Measurements from ENCODE around the gene DICER1.
A peak's percentile ranks its signal among the peaks of the same experiment; 100 is the strongest.

DICER1 gene

DNA sequence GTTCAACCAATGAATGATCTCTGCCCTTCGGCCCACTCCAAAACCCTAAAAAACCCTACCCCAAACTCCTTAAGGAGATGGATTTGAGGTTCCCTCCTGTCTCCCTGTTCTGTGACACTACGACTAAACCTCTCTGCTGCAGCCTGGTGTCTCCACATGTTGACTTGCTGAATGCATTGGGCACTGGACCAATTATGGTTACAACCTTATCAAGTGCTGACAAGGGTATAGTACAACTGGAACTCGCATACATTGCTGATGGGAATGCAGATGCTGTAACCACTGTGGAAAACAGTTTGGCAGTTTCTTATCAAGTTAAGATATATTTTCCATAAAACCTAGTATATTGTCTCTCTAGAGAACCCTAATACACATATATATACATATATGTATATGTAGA is 6.3 kb upstream of the DICER1 start:
- Histone ChIP-seq H3K36me3 (ENCODE audit: control insufficient read depth in 1 of 2, insufficient read depth in 2 of 2, low read length in 2 of 2) (no peaks in the 10 kb centered on the region), H3K4me3 (ENCODE audit: low read depth in 1 of 2, low read length in 2 of 2) (no peak overlapping the region), H3K4me1 (ENCODE audit: control insufficient read depth in 1 of 2, insufficient read depth in 2 of 2, low read length in 2 of 2) (peaks cover 0 to 5% of the 10 kb centered on the region in 2 donors), H3K27me3 (ENCODE audit: low read depth, low read length) (no peaks in the 10 kb centered on the region), H3K9me3 (ENCODE audit: control insufficient read depth in 1 of 2, low read length in 2 of 2) (peaks cover 0 to 5% of the 10 kb centered on the region in 2 donors), H3K27ac (ENCODE audit: low read length) (no peak overlapping the region)

DNA sequence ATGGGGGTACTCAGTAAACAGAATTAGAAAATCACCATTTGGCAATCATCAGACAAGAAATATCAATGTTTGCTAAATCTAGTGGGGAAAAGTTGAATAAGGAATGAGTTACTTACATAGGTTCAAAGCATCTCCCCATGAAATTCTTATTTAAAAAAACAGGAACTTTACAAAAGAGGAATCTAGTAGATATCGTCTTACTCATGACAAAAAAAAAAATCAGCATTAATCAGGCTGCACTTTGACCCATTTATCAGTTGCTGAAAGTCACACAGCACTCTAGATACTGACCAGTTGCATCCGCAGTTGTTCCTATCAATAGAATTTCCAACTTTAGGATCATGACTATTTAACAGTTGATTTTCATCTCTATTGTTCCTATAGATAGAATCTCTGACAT is 5.8 kb upstream of the DICER1 start:
- Histone ChIP-seq H3K27ac (ENCODE audit: low read length) (no peak overlapping the region), H3K36me3 (ENCODE audit: control insufficient read depth in 1 of 2, insufficient read depth in 2 of 2, low read length in 2 of 2) (no peaks in the 10 kb centered on the region), H3K4me3 (ENCODE audit: low read depth in 1 of 2, low read length in 2 of 2) (no peak overlapping the region), H3K4me1 (ENCODE audit: control insufficient read depth in 1 of 2, insufficient read depth in 2 of 2, low read length in 2 of 2) (peaks cover 3 to 5% of the 10 kb centered on the region in 2 donors), H3K9me3 (ENCODE audit: control insufficient read depth in 1 of 2, low read length in 2 of 2) (peaks cover 0 to 5% of the 10 kb centered on the region in 2 donors), H3K27me3 (ENCODE audit: low read depth, low read length) (no peaks in the 10 kb centered on the region)

DNA sequence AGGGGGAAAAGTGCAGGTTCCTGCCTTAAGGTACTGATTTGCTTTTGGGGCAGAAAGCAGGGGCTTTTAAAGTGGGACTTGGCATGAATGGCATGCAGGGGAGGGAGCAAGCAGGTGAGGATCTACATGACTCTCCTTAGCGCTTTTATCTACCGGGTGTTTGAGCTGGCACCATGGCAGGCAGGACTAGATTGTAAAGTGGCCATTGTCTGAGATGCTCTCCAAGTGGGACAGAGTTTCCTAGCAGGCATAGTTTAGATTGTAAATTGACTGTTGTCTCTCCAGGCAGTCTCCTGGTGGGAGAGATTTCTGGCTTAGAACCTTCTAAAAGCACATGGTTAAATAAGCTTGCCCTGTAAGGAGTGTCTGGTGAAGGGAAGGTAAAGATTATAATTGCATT is 5.3 kb upstream of the DICER1 start:
- Histone ChIP-seq H3K36me3 (ENCODE audit: control insufficient read depth in 1 of 2, insufficient read depth in 2 of 2, low read length in 2 of 2) (no peaks in the 10 kb centered on the region), H3K27ac (ENCODE audit: low read length) (no peak overlapping the region), H3K4me3 (ENCODE audit: low read depth in 1 of 2, low read length in 2 of 2) (no peak overlapping the region), H3K9me3 (ENCODE audit: control insufficient read depth in 1 of 2, low read length in 2 of 2) (peaks cover 0 to 5% of the 10 kb centered on the region in 2 donors), H3K4me1 (ENCODE audit: control insufficient read depth in 1 of 2, insufficient read depth in 2 of 2, low read length in 2 of 2) (peaks cover 5 to 6% of the 10 kb centered on the region in 2 donors), H3K27me3 (ENCODE audit: low read depth, low read length) (no peaks in the 10 kb centered on the region)

- Histone ChIP-seq H3K27me3 (ENCODE audit: low read depth, low read length) (no peaks in the 10 kb centered on the region), H3K9me3 (ENCODE audit: control insufficient read depth in 1 of 2, low read length in 2 of 2) (no peaks in the 10 kb centered on the region), H3K36me3 (ENCODE audit: control insufficient read depth in 1 of 2, insufficient read depth in 2 of 2, low read length in 2 of 2) (no peaks in the 10 kb centered on the region), H3K4me3 (ENCODE audit: low read depth in 1 of 2, low read length in 2 of 2) (peak overlapping the region in 1 of 2 donors; percentile 89), H3K27ac (ENCODE audit: low read length) (no peak overlapping the region), H3K4me1 (ENCODE audit: control insufficient read depth in 1 of 2, insufficient read depth in 2 of 2, low read length in 2 of 2) (peaks cover 14 to 31% of the 10 kb centered on the region in 2 donors)
Measured at GRCh38 chr14:95157048-95157326, 342 bp downstream of the DICER1 start.

GRCh38 chr14:95156161-95157047 is 925 bp downstream of the DICER1 start:
- H3K9me3 ChIP-seq (ENCODE audit: control insufficient read depth in 1 of 2, low read length in 2 of 2): no peaks in the 10 kb centered on the region
- H3K27ac ChIP-seq (ENCODE audit: low read length): peak overlapping the region; percentile 89
- no peaks in the 10 kb centered on the region for H3K27me3 ChIP-seq (ENCODE audit: low read depth, low read length)
- no peaks in the 10 kb centered on the region for H3K36me3 ChIP-seq (ENCODE audit: control insufficient read depth in 1 of 2, insufficient read depth in 2 of 2, low read length in 2 of 2)
- peak overlapping the region; percentile 89 to 94 for H3K4me3 ChIP-seq (ENCODE audit: low read depth in 1 of 2, low read length in 2 of 2)
- H3K4me1 ChIP-seq (ENCODE audit: control insufficient read depth in 1 of 2, insufficient read depth in 2 of 2, low read length in 2 of 2): peaks cover 14 to 34% of the 10 kb centered on the region in 2 donors

DNA sequence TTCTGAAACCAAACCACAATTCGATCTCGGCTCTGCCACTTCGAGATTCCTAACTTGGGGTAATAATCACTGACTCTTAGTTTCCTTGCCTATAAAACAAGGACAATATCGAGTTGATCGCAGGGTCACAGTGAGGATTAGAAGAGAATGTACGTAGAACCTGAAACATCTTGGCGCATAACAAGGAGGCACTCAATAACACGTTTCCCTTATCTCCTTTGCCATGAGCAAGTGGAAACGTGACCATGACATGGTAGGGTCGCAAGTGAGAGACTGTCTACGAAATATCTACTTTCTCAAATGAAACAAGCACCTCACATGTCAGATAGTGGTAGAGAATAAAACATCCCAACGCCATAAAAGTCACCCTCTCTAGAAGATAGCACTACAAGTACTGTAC is 2.3 kb downstream of the DICER1 start:
- no peaks in the 10 kb centered on the region for H3K9me3 ChIP-seq (ENCODE audit: control insufficient read depth in 1 of 2, low read length in 2 of 2)
- H3K4me3 ChIP-seq (ENCODE audit: low read depth in 1 of 2, low read length in 2 of 2): peak overlapping the region; percentile 89 to 94
- H3K27me3 ChIP-seq (ENCODE audit: low read depth, low read length): no peaks in the 10 kb centered on the region
- H3K27ac ChIP-seq (ENCODE audit: low read length): peak overlapping the region; percentile 89
- no peaks in the 10 kb centered on the region for H3K36me3 ChIP-seq (ENCODE audit: control insufficient read depth in 1 of 2, insufficient read depth in 2 of 2, low read length in 2 of 2)
- peaks cover 14 to 38% of the 10 kb centered on the region in 2 donors for H3K4me1 ChIP-seq (ENCODE audit: control insufficient read depth in 1 of 2, insufficient read depth in 2 of 2, low read length in 2 of 2)

GRCh38 chr14:95153866-95154265 is 3.5 kb downstream of the DICER1 start:
- peaks cover 14 to 48% of the 10 kb centered on the region in 2 donors for H3K4me1 ChIP-seq (ENCODE audit: control insufficient read depth in 1 of 2, insufficient read depth in 2 of 2, low read length in 2 of 2)
- no peaks in the 10 kb centered on the region for H3K36me3 ChIP-seq (ENCODE audit: control insufficient read depth in 1 of 2, insufficient read depth in 2 of 2, low read length in 2 of 2)
- H3K27ac ChIP-seq (ENCODE audit: low read length): no peak overlapping the region
- no peaks in the 10 kb centered on the region for H3K27me3 ChIP-seq (ENCODE audit: low read depth, low read length)
- H3K4me3 ChIP-seq (ENCODE audit: low read depth in 1 of 2, low read length in 2 of 2): no peak overlapping the region
- H3K9me3 ChIP-seq (ENCODE audit: control insufficient read depth in 1 of 2, low read length in 2 of 2): no peaks in the 10 kb centered on the region

GRCh38 chr14:95151561-95151960 is 5.8 kb downstream of the DICER1 start:
- Histone ChIP-seq H3K36me3 (ENCODE audit: control insufficient read depth in 1 of 2, insufficient read depth in 2 of 2, low read length in 2 of 2) (no peaks in the 10 kb centered on the region), H3K9me3 (ENCODE audit: control insufficient read depth in 1 of 2, low read length in 2 of 2) (no peaks in the 10 kb centered on the region), H3K27ac (ENCODE audit: low read length) (no peak overlapping the region), H3K4me1 (ENCODE audit: control insufficient read depth in 1 of 2, insufficient read depth in 2 of 2, low read length in 2 of 2) (peaks cover 20 to 57% of the 10 kb centered on the region in 2 donors), H3K27me3 (ENCODE audit: low read depth, low read length) (no peaks in the 10 kb centered on the region), H3K4me3 (ENCODE audit: low read depth in 1 of 2, low read length in 2 of 2) (no peak overlapping the region)

GRCh38 chr14:95150910-95151309 is 6.4 kb downstream of the DICER1 start:
- H3K9me3 ChIP-seq (ENCODE audit: control insufficient read depth in 1 of 2, low read length in 2 of 2): no peaks in the 10 kb centered on the region
- H3K27me3 ChIP-seq (ENCODE audit: low read depth, low read length): no peaks in the 10 kb centered on the region
- no peak overlapping the region for H3K4me3 ChIP-seq (ENCODE audit: low read depth in 1 of 2, low read length in 2 of 2)
- H3K4me1 ChIP-seq (ENCODE audit: control insufficient read depth in 1 of 2, insufficient read depth in 2 of 2, low read length in 2 of 2): peaks cover 20 to 59% of the 10 kb centered on the region in 2 donors
- no peak overlapping the region for H3K27ac ChIP-seq (ENCODE audit: low read length)
- H3K36me3 ChIP-seq (ENCODE audit: control insufficient read depth in 1 of 2, insufficient read depth in 2 of 2, low read length in 2 of 2): no peaks in the 10 kb centered on the region

DNA sequence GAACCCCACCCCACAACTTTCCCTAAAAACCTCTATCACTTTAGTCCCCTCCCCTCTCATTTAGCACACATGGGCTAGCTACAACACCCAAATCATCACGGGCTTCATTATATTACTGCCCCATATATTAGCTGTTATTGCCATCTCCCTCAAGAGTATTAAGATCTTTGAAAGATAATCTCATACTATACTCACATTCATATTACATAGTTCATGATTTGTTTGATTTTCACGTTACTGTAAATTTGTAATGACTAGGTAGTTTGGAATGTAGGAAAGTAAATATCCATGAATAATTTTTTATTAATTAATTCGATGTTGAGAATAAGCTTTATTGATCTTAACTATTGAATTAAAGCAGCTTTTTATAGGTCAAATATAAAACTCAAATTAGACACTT is 7.9 kb downstream of the DICER1 start:
- Histone ChIP-seq H3K9me3 (ENCODE audit: control insufficient read depth in 1 of 2, low read length in 2 of 2) (peaks cover 0 to 8% of the 10 kb centered on the region in 2 donors), H3K27me3 (ENCODE audit: low read depth, low read length) (no peaks in the 10 kb centered on the region), H3K4me3 (ENCODE audit: low read depth in 1 of 2, low read length in 2 of 2) (no peak overlapping the region), H3K36me3 (ENCODE audit: control insufficient read depth in 1 of 2, insufficient read depth in 2 of 2, low read length in 2 of 2) (no peaks in the 10 kb centered on the region), H3K27ac (ENCODE audit: low read length) (no peak overlapping the region), H3K4me1 (ENCODE audit: control insufficient read depth in 1 of 2, insufficient read depth in 2 of 2, low read length in 2 of 2) (peaks cover 14 to 45% of the 10 kb centered on the region in 2 donors)

DNA sequence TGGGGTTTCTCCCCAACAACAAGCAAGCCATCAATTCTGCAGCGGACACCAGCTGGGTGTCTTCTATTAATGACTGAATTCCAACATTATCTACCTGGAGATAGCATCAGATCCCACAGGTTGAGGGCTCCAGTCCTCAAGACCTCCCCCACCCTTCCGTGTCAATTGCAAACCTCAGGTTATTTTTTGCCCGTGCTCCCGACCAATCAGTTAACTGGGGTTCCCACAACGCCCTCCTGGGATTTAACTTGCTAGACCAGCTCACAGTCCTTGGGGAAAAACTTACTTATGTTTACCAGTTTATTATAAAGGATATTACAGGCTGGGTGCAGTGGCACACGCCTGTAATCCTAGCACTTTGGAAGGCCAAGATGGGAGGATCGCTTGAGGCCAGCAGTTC is 9.7 kb downstream of the DICER1 start:
- H3K4me3 ChIP-seq (ENCODE audit: low read depth in 1 of 2, low read length in 2 of 2): no peak overlapping the region
- H3K27ac ChIP-seq (ENCODE audit: low read length): no peak overlapping the region
- no peaks in the 10 kb centered on the region for H3K36me3 ChIP-seq (ENCODE audit: control insufficient read depth in 1 of 2, insufficient read depth in 2 of 2, low read length in 2 of 2)
- peaks cover 0 to 8% of the 10 kb centered on the region in 2 donors for H3K9me3 ChIP-seq (ENCODE audit: control insufficient read depth in 1 of 2, low read length in 2 of 2)
- no peaks in the 10 kb centered on the region for H3K27me3 ChIP-seq (ENCODE audit: low read depth, low read length)
- H3K4me1 ChIP-seq (ENCODE audit: control insufficient read depth in 1 of 2, insufficient read depth in 2 of 2, low read length in 2 of 2): peaks cover 15 to 42% of the 10 kb centered on the region in 2 donors
